Measurements from ENCODE around the gene HSPA9.

Gene HSPA9

GRCh38 chr5:138560971-138561370, 14.2 kb downstream of the HSPA9 start:
- no peak for DNase-seq

- no peak for DNase-seq
These were observed 15.3 kb downstream of the HSPA9 start for GRCh38 chr5:138559937-138560336.

GRCh38 chr5:138557677-138558076, 17.5 kb downstream of the HSPA9 start:
- DNase-seq = no peak

- no peak for DNase-seq
These were observed 21.1 kb downstream of the HSPA9 start for GRCh38 chr5:138554143-138554542.

GRCh38 chr5:138553437-138554095, 21.6 kb downstream of the HSPA9 start:
- DNase-seq = no peak

- DNase-seq = no peak
These were observed 22.5 kb downstream of the HSPA9 start for GRCh38 chr5:138552657-138553056.

DNA sequence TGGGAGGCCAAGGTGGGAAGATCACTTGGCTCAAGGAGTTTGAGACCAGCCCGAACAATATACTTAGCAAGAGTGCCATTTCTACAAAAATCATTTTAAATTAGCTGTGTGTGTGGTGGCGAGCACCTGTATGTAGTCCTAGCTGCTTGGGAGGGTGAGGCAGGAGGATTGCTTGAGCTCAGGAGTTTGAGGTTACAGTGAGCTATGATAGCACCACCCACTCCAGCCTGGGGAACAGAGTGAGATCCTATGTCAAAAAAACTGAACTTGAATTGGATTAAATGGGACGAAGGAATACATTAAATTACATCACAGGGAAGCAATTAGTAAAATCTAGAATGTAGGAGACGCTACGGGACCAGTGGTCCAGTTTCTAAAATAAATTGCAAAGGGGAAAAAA, 25.8 kb downstream of the HSPA9 start:
- DNase-seq = no peak

DNA sequence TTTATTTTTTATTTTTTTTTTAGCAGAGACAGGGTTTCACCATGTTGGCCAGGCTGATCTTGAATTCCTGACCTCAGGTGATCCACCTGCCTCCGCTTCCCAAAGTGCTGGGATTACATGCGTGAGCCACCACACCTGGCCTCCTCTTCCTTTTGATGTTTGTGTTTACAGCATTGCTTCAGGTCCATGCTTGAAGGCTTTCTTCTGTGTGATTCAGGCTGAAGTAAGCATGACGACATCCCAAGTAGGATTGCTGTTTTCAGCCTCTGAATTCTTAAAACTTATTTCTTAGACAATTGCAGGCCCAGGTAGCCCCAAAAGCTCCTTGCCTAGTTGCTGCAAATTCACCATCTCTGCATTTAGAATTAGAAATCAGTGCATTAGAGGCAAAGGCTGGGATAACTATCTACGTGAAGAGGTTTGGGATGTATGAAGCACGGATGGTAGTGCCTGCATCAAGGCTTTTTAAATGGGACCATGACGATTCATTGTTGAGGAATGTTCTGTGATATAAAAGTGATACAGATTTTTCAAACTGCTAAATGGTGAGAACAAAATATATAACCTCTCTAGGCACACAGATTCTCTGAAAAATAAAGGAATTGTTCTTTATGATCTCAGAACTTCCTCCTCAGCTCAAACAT, 29.2 kb downstream of the HSPA9 start:
- DNase-seq = no peak

- DNase-seq = no peak
These were observed 30.7 kb downstream of the HSPA9 start for GRCh38 chr5:138544181-138545134.

- no peak for DNase-seq
These were observed 31.5 kb downstream of the HSPA9 start for GRCh38 chr5:138543730-138544104.

- peak; percentile 95 for DNase-seq
These were observed 32.1 kb downstream of the HSPA9 start, which contains the start of gene ETF1 for GRCh38 chr5:138542956-138543729. TSS of gene ETF1 (minus strand) at chr5:138543236. CDS start at chr5:138542918, 318 bp downstream.

DNA sequence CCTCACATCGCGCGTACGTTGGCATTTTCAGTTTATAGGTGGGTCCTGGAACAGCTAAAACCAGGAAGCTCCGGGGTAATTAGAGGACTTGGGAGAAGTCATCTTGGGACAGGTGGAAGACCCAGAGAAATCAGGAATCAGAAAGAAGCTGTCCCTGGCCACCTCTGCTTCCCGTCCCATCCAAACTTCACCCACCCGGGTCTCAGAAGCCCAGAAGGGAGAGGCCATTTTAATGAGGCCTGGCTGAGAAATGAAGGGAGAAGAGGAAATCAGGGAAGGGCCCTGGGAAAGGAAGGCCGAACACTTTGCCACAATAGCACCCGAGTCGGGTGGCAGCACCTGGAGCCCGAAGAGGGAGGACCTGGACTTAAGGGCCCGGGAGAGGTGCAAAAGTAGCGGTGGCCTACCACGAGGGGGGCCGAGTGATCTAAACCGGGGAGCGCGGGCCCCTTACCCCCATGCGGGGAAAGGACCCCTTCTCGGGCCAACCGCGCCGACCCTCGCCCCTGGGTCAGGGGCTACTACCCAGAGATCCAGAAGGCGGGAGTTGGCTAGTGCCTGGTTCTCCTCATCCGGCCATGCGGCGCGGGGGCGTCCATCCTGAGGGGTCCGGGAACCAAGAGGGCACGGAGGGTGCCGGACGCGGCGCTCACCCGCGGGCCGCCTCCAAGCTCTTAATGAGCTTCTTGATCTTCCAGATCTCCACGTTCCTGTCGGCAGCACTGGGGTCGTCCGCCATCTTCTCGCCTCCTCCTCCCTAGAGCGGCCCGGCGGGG, 32.8 kb downstream of the HSPA9 start:
- no peak for DNase-seq

GRCh38 chr5:138541511-138542179, 33.6 kb downstream of the HSPA9 start:
- DNase-seq = no peak

DNA sequence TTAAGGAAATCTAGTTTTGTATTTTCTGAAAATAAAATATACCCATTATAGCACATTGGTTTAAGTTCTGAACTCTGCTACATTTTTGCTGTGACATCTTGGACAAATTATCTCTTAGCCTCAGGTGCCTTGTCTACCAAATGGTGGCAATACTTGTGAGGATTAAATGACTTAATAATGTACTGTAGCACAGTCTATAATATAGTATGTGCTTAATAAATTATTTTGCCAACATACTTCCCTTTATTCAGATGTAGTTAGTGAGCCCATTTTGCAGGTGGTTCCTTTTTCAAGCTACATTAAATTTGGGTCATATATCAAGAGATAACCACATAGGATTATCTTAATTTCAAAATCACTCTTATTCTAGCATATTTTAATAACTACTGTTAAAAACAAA, 35.4 kb downstream of the HSPA9 start:
- no peak for DNase-seq

DNA sequence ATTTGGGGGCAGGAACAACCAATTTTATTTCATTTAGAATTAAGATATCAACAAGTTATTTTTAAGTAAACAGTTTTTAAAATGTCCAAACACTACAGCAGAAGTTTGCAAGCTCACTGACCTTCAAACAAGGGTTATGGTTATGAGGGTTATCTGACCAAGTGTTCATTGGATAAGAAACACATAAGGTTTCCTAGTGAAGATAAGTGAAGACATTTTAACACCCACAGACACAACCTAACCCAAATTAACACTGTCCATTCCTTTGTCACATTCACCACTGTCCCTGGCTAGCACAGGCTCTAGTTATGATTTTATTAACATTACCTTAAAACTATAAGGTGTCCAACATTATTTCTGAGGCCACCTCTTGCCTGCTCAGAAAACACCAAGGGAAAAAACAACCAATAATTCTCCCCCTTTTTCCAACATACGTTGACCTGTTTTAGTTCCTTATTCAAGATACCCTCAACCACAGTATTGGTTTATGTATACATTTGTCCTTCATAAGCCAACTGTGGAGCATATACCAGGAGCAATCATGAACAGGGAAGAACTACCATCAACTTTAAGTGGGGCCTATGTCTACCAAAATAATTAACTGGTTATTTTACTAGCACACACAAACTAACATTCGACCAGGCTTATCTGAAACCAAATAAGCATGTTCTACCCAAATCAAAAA, 36.1 kb downstream of the HSPA9 start:
- DNase-seq = no peak

DNA sequence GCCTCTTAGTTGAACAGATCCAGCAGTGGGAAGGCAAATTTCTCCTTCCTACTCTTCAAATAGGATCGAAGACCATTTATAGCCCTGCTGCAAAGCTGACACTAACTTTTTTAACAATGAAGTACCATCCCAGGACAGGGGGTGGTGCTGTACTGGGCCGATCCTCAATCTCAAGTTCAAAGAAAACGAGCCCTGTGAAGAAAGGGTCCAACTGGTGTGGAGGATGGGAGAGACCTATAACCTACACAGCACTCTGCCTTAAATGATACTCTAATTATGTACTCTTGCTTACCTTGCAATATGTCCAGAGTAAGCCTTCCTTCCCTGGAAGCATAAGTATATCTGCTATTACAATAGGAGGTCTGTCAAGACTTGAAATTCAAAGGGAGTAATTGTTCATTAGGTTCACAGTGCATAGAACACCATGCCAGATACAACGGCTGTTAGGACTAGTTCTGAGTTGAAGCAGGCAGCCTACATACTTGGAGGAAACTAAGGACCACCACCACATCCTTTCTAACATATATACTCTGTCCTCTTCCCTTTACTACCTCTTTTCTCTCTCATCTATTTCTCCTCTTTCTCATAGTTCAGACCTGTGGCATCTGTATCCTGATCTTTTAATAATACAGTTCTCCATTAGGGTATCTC, 38.4 kb downstream of the HSPA9 start:
- no peak for DNase-seq

DNA sequence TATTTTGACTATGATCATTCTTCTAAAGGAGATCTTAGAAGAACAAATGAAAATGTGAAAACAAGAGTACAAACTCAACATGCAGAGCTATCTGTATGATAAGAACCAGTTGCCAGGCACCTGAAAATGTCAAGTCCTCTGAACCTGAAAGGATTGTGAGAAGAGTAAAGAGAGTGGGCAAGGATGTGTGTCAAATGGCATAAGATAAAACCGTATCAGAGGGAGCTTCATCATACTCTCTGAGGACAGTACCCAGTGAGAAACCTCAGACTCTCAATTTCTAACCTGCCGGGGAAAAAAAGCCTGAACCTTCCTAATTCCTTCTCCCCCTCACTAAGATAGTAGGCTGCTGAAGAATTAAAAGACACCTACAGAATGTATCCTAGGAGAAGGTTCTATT, 39.0 kb downstream of the HSPA9 start:
- DNase-seq = no peak

DNA sequence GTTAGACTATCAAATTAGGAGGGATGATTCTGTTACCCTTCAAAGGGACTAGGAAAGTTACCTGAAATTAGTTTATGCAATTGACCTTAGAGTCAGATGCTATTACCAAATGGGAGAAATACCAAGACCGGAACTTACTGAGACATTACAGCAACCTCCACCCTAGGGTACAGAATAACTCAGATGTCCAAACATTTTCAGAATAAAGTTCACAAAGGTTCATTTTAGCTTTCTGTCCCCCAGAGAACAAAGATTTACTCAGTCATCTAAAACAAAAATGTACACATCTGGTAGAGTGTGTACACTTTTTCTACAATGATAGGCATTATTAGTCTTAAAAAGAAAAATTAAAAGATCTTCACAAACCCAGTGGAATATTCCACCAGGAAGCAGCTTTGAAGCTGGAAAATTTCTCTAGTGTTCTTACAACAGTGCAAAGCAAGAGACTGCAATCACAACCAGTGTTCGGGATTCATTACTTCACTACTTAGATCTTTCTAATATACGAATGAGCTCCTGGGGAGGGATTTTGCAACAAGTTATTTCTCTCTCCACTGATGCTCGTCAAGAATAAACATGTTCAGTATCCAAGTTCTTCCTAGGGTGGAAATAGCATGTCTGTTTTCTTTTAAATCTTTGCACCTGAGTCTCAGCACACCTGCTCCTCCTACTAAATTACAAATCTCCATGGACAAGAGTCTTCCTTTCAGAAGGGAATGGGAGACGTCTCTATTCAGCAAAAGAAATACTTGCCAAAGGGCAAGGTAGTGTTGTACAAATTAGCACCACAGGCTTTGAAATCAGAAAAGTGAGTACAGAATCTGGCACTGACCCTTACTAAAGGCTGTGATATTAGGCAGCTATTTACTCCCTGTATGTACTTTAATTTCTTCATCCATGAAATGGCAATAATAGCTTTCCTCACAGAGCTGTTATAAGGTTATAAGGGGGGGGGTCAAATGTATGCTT, 40.9 kb downstream of the HSPA9 start:
- no peak for DNase-seq

DNA sequence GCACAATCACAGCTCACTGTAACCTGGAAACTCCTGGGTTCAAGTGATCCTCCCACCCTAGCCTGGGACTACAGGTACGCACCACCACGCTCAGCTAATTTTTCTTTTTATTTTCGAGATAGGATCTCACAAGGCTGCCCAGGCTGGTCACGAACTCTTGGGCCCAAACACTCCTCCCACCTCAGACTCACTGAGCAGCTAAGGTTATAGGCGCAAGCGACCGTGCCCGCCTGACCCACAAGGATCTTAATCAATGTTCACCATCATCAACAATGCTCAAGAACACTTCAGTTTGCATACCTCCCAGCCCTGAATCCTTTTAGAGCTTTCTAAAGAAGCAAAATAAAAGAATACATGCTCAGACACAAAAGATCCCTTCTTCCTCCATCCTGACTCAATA, 45.4 kb downstream of the HSPA9 start:
- DNase-seq = no peak

Data from DMS153 (cell line).